Natural killer cell (primary cell): Measurements from ENCODE around the gene RGSL1. TPM values are rescaled to one million over a fixed set of nuclear protein-coding genes. Genes with fewer than 3 reads are reported as not detected.

Experiments used
- ATAC-seq, 3 donors: fragments of 150-1000 bp in 2 of 3; fragments of 200-7000 bp in 1 of 3; cut with Tn5 transposase; 1 replicate in 1 of 3; 2 replicates in 2 of 3; pipeline ENCODE4 v1.10.0; 2021; ENCODE audit warnings: mild to moderate bottlenecking in 2 of 3, moderate library complexity in 2 of 3
- DNase-seq, 2 donors: peaks; one replicate each; pipeline versions ENCODE4 v3.0.0 to v3.0.0-alpha.2; 2013 to 2021; ENCODE audit warnings: mixed read lengths in 1 of 2
- H3K27ac ChIP-seq: one replicate; pipeline ENCODE4 v1.5.1; 2013; ENCODE audit warnings: mild to moderate bottlenecking, low read length
- H3K27me3 ChIP-seq: one replicate; pipeline ENCODE4 v1.6.1; 2013; ENCODE audit warnings: low read length; ENCODE audit not compliant: control insufficient read depth, insufficient read depth
- H3K36me3 ChIP-seq: one replicate; pipeline ENCODE4 v1.6.1; 2013; ENCODE audit warnings: low read length; ENCODE audit not compliant: control insufficient read depth, insufficient read depth
- H3K4me1 ChIP-seq: one replicate; pipeline ENCODE4 v1.6.1; 2013; ENCODE audit warnings: low read length; ENCODE audit not compliant: control insufficient read depth, insufficient read depth
- H3K4me3 ChIP-seq: one replicate; pipeline ENCODE4 v1.5.1; 2013; ENCODE audit warnings: low read length
- H3K9me3 ChIP-seq: one replicate; pipeline ENCODE4 v1.6.1; 2013; ENCODE audit warnings: low read length; ENCODE audit not compliant: control insufficient read depth, insufficient read depth
- H3K27ac Mint-ChIP-seq, 2 donors: one replicate each; pipeline ENCODE4 v1.8.0; 2022; ENCODE audit warnings: mild to moderate bottlenecking in 2 of 2, mixed read lengths in 2 of 2, moderate library complexity in 1 of 2
- H3K27me3 Mint-ChIP-seq, 2 donors: one replicate each; pipeline ENCODE4 v1.8.0; 2022; ENCODE audit warnings: low read depth in 2 of 2, mixed read lengths in 2 of 2
- H3K36me3 Mint-ChIP-seq: one replicate; pipeline ENCODE4 v1.8.0; 2022; ENCODE audit warnings: mixed read lengths
- H3K4me1 Mint-ChIP-seq, 2 donors: one replicate each; pipeline ENCODE4 v1.8.0; 2022; ENCODE audit warnings: mixed read lengths in 2 of 2
- H3K4me3 Mint-ChIP-seq: one replicate; pipeline ENCODE4 v1.8.0; 2022; ENCODE audit warnings: mild to moderate bottlenecking, moderate library complexity, mixed read lengths
- H3K9me3 Mint-ChIP-seq, 2 donors: one replicate each; pipeline ENCODE4 v1.8.0; 2022; ENCODE audit warnings: mixed read lengths in 2 of 2
- CTCF ChIP-seq: fragments of 200-600 bp; IDR thresholded peaks from one replicate; pipeline ENCODE4 v1.8.0; 2022; ENCODE audit warnings: antibody characterized with exemption
- WGBS: methylation state at CpG from one replicate; pipeline ENCODE4 v1.1.7; 2013; ENCODE audit warnings: missing lambda C conversion rate; ENCODE audit not compliant: insufficient coverage; 5-methylcytosine and 5-hydroxymethylcytosine counted together
- intact Hi-C: fragments of 100-400 bp; cut with micrococcal nuclease; formaldehyde crosslinking; loops from one replicate; pipeline ENCODE4 v1.14.2; 2022
- total RNA-seq, 4 donors: library from RNA; stranded (reverse); fragments of 120-200 nt in 1 of 4; gene quantifications; one replicate each; pipeline versions ENCODE4 v1.2.3 to v1.2.4, GENCODE V29; 2013 to 2022

Gene RGSL1
- total RNA-seq, 3 donors from 2014 or later (not counting 1 experiment from before 2014, with no cell fraction given): not detected

DNA sequence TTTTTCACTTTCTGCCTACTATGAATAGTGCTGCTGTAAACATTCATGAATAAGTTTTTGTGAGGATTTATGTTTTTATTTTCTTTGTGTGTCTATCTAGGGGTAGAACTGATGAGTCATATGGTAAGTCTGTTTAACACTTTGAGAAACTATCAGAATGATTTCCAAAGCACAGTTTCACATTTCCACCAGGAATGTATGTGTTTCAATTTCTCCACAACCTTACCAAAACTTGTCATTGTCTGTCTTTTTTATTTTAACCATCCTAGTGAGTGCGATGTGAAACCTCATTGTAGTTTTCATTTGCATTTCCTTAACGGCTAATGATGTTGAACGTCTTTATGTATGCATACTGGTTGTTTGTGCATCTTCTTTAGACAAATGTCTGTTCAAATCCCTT, 115.6 kb downstream of the RGSL1 start:
- 76% methylated on average over 3 of the region's 3 CpGs for WGBS
- H3K36me3 Mint-ChIP-seq: no peaks in the 10 kb centered on the region
- no peaks in the 10 kb centered on the region for H3K4me1 ChIP-seq
- peaks cover 8 to 11% of the 10 kb centered on the region in 2 donors for H3K27me3 Mint-ChIP-seq
- no peaks in the 10 kb centered on the region for H3K27me3 ChIP-seq
- DNase-seq (no peak), ATAC-seq (no peak)
- H3K4me3 ChIP-seq: no peak overlapping the region
- H3K4me1 Mint-ChIP-seq: no peaks in the 10 kb centered on the region
- TF ChIP-seq CTCF: no peak
- H3K9me3 Mint-ChIP-seq: no peaks in the 10 kb centered on the region
- no peak overlapping the region for H3K4me3 Mint-ChIP-seq
- no peaks in the 10 kb centered on the region for H3K36me3 ChIP-seq
- intact Hi-C loops: no loop called here
- no peaks in the 10 kb centered on the region for H3K9me3 ChIP-seq
- H3K27ac ChIP-seq: no peak overlapping the region
- H3K27ac Mint-ChIP-seq: no peak overlapping the region

DNA sequence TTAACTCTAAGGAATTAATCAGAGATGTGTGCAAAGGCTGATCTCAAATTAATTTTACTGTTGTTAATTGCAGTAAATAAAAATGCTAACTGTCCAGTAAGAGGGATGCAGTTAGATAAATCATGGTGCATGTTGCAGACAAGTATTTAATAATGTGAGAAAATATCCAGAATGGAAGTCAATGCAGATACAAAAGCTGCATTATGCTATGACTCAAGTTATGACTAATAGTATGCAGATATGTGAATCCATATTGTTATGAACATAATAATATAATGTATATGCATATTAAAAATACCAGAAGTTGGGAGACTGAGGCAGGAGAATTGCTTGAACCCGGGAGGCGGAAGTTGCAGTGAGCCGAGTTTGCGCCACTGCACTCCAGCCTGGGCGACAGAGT, 117.7 kb downstream of the RGSL1 start:
- no peak overlapping the region for H3K27ac Mint-ChIP-seq

GRCh38 chr1:182568647-182569284, 118.8 kb downstream of the RGSL1 start:
- H3K9me3 ChIP-seq: no peaks in the 10 kb centered on the region
- peaks cover 7% of the 10 kb centered on the region for H3K36me3 ChIP-seq
- Mint-ChIP-seq H3K9me3 (no peaks in the 10 kb centered on the region), H3K27me3 (peaks cover 2 to 8% of the 10 kb centered on the region in 2 donors), H3K4me1 (no peaks in the 10 kb centered on the region), H3K4me3 (no peak overlapping the region), H3K36me3 (no peaks in the 10 kb centered on the region), H3K27ac (no peak overlapping the region)
- no peaks in the 10 kb centered on the region for H3K27me3 ChIP-seq
- intact Hi-C loops: no loop called here
- peak overlapping the region; percentile 3 for H3K27ac ChIP-seq
- WGBS: 52% methylated on average over 3 of the region's 3 CpGs
- no peak for TF ChIP-seq CTCF
- H3K4me3 ChIP-seq: no peak overlapping the region
- DNase-seq (no peak), ATAC-seq (no peak)
- H3K4me1 ChIP-seq: no peaks in the 10 kb centered on the region

More for the DNA sequence above, 117.7 kb downstream of the RGSL1 start:
- Histone ChIP-seq H3K4me3 (no peak overlapping the region), H3K4me1 (no peaks in the 10 kb centered on the region), H3K36me3 (peaks cover 1% of the 10 kb centered on the region), H3K9me3 (no peaks in the 10 kb centered on the region), H3K27me3 (no peaks in the 10 kb centered on the region), H3K27ac (no peak overlapping the region)
- intact Hi-C loops: no loop called here
- Mint-ChIP-seq H3K9me3 (no peaks in the 10 kb centered on the region), H3K4me3 (no peak overlapping the region), H3K4me1 (no peaks in the 10 kb centered on the region), H3K36me3 (no peaks in the 10 kb centered on the region), H3K27me3 (peaks cover 2 to 8% of the 10 kb centered on the region in 2 donors)
- WGBS: 98% methylated on average over 5 of the region's 5 CpGs
- DNase-seq: no peak
- ATAC-seq: no peak
- no peak for TF ChIP-seq CTCF
